HG02938 (cell line): ENCODE data around the gene ATP5MC2.

Experiments used
- ATAC-seq: cut with Tn5 transposase; IDR thresholded peaks from one replicate; pipeline ENCODE4 v1.9.1; 2021; ENCODE audit warnings: mild to moderate bottlenecking, moderate library complexity; ENCODE audit not compliant: unreplicated experiment

ATP5MC2 gene

GRCh38 chr12:53616950-53617349 is 58.9 kb downstream of the ATP5MC2 start:
- ATAC-seq: no peak
